Mesothelial cell of epicardium (in vitro differentiated cells): ENCODE results near the gene MEGF10. TPM values are rescaled to one million over a fixed set of nuclear protein-coding genes. Genes with fewer than 3 reads are reported as not detected.

Experiments used
- DNase-seq, 2 experiments: peaks; one replicate each; pipeline ENCODE4 v3.0.0; 2021; ENCODE audit warnings: low spot score in 2 of 2; ENCODE audit not compliant: unreplicated experiment in 2 of 2
- H3K27ac Mint-ChIP-seq: 2 replicates; pipeline ENCODE4 v1.8.0; 2021; ENCODE audit warnings: mixed read lengths
- H3K27me3 Mint-ChIP-seq: 2 replicates; pipeline ENCODE4 v1.8.0; 2021; ENCODE audit warnings: low read depth, mixed read lengths
- H3K36me3 Mint-ChIP-seq: 2 replicates; pipeline ENCODE4 v1.8.0; 2021; ENCODE audit warnings: mixed read lengths
- H3K4me1 Mint-ChIP-seq: 2 replicates; pipeline ENCODE4 v1.8.0; 2021; ENCODE audit warnings: mixed read lengths
- H3K4me3 Mint-ChIP-seq: 2 replicates; pipeline ENCODE4 v1.8.0; 2021; ENCODE audit warnings: mild to moderate bottlenecking, moderate library complexity, mixed read lengths
- H3K9me3 Mint-ChIP-seq: 2 replicates; pipeline ENCODE4 v1.8.0; 2021; ENCODE audit warnings: mixed read lengths
- CTCF ChIP-seq: fragments of 200-600 bp; sonication (generic); IDR thresholded peaks from one replicate; pipeline ENCODE4 v1.5.0; 2021; ENCODE audit warnings: antibody characterized with exemption; ENCODE audit not compliant: unreplicated experiment
- total RNA-seq: library from RNA; stranded (reverse); gene quantifications from 3 replicates; pipeline ENCODE4 v1.2.1, GENCODE V29; 2021

Gene MEGF10
- total RNA-seq, 1 donor from 2014 or later: 3.0 TPM

- Mint-ChIP-seq H3K9me3 (peaks cover 5% of the 10 kb centered on the region), H3K27me3 (peaks cover 15% of the 10 kb centered on the region), H3K36me3 (no peaks in the 10 kb centered on the region), H3K4me3 (no peak overlapping the region), H3K27ac (no peak overlapping the region), H3K4me1 (peaks cover 2% of the 10 kb centered on the region)
- TF ChIP-seq CTCF: no peak
- no peak for DNase-seq
Measured at GRCh38 chr5:127402361-127402760, 111.8 kb downstream of the MEGF10 start.

- H3K27me3 Mint-ChIP-seq: peaks cover 4% of the 10 kb centered on the region
- H3K4me3 Mint-ChIP-seq: no peak overlapping the region
- peaks cover 5% of the 10 kb centered on the region for H3K9me3 Mint-ChIP-seq
- no peaks in the 10 kb centered on the region for H3K36me3 Mint-ChIP-seq
- no peak for TF ChIP-seq CTCF
- H3K4me1 Mint-ChIP-seq: peaks cover 2% of the 10 kb centered on the region
- DNase-seq: no peak
- H3K27ac Mint-ChIP-seq: no peak overlapping the region
Measured at GRCh38 chr5:127404190-127404589, 113.6 kb downstream of the MEGF10 start.

DNA sequence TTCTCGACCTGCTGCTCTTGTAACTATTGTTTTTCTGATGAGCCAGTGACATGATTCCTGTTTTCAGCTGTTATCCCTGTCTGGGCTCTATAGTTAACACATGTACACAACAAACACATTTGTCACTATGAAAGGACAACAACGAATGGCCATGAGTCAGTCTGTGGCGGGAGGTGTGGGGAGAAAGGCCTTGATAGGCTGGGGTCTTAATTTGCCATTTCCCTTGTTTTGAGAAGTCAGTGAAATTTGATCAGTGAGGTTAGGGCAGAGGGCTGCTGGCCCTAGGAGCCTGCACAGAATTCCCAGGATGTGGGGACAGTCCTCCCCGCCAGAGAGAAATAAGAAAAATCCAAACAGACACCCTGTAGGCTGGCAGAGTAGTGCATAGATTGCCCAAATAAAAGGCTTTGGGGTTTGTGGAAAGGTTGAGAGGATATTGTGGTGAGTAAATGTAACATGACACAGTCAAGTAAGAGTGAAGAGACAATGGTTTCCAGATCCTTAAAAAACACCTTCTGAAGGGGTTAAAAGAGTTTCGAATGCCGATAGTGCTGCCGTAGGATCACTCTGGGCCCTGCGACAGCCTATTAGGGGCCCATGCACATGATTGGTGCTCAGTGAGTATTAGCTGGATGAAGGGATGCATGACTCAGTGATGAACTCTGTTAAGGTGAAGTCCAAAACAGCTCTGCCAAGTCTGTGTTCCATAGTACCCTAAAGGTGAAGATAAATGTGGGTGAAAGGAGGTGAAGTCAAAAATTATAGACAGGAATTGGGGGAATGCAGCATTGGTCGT is 115.9 kb downstream of the MEGF10 start:
- no peak overlapping the region for H3K27ac Mint-ChIP-seq

DNA sequence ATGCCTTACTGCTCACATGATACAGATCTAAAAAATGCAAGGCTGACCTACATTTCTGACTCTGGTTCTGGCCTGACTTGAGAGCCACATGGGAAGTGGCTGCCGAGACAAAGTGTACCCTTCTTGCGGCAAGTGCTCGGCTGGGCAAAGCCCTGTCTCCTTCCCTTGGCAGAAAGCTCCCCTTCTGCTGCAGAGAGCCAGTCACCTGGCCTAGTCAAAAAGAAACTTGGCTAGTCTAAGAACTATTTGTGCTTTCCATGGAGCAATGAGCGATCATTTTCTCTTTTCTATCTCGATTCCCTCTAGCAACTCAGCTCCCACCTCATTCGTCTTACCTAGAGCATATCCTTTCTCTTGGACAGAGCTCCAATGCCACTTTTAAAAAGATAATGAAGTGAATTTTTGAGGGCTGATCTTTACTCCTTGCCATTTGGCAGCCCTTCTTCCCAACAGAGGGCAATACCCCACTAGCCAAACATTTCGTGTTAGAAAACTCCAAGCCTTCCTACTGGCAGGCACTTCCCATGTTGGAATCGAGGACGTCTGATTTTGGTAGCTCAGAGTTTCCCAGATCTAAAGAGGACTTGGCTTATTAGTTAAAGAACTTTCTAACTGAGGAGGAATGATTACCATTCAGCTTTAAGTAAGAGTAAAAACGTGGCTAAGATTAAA is 118.8 kb downstream of the MEGF10 start:
- no peaks in the 10 kb centered on the region for H3K9me3 Mint-ChIP-seq
- H3K4me1 Mint-ChIP-seq: peaks cover 4% of the 10 kb centered on the region
- no peak overlapping the region for H3K27ac Mint-ChIP-seq
- H3K4me3 Mint-ChIP-seq: no peak overlapping the region
- no peak for TF ChIP-seq CTCF
- H3K36me3 Mint-ChIP-seq: no peaks in the 10 kb centered on the region
- H3K27me3 Mint-ChIP-seq: no peaks in the 10 kb centered on the region
- DNase-seq: no peak

More for the DNA sequence above, 115.9 kb downstream of the MEGF10 start:
- TF ChIP-seq CTCF: no peak
- Mint-ChIP-seq H3K36me3 (no peaks in the 10 kb centered on the region), H3K9me3 (peaks cover 5% of the 10 kb centered on the region), H3K4me3 (no peak overlapping the region), H3K27me3 (no peaks in the 10 kb centered on the region), H3K4me1 (peaks cover 4% of the 10 kb centered on the region)
- DNase-seq: no peak

DNA sequence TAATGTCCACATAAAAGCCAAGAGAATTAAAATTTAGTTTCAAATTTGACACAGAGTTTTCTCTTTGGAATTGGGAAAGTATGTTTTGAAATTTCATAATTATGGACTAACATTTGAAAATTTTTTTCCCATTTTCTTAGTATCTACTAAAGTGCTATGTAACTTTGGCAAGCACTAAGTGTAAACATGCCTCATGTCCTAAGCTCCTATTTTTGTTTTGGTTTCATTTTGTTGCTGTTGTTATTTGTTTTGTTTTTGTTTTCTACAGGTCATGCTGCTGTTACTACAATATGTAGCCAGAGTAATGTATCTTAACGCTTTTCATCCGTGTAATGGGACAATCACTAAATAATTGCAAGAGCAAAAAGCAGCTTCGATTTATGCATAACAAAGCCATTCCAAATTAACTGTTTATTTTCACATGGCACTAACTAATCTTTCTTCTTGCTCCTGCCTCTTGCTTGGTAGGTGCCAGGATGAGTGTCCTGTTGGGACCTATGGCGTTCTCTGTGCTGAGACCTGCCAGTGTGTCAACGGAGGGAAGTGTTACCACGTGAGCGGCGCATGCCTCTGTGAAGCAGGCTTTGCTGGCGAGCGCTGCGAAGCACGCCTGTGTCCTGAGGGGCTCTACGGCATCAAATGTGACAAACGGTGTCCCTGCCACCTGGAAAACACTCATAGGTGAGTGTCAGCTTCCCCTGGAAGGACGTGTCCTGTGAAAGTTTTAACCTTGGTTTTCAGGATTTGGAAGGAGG is 119.5 kb downstream of the MEGF10 start:
- H3K4me3 Mint-ChIP-seq: no peak overlapping the region
- no peaks in the 10 kb centered on the region for H3K27me3 Mint-ChIP-seq
- no peak for DNase-seq
- no peak for TF ChIP-seq CTCF
- H3K36me3 Mint-ChIP-seq: no peaks in the 10 kb centered on the region
- H3K9me3 Mint-ChIP-seq: no peaks in the 10 kb centered on the region
- no peak overlapping the region for H3K27ac Mint-ChIP-seq
- peaks cover 4% of the 10 kb centered on the region for H3K4me1 Mint-ChIP-seq
